Measurements from ENCODE around the gene TFR2. TPM values are rescaled to one million over a fixed set of nuclear protein-coding genes. Genes with fewer than 3 reads are reported as not detected.

Gene TFR2
- total RNA-seq (under 1 TPM in 4 of 9 donors, not detected in 5; 0.15 to 0.59 (median 0.45) TPM), polyA plus RNA-seq (under 1 TPM; 0.08 to 0.37 TPM)
- long read RNA-seq, donor 1: 0 reads
- long read RNA-seq, donor 2: 0 reads
- long read RNA-seq, donor 3: 0 reads

- Histone ChIP-seq H3K27me3 (peaks cover 0 to 43% (median 7%) of the 10 kb centered on the region in 9 donors), H3K9me3 (no peaks in the 10 kb centered on the region), H3K27ac (no peak within 1 kb of the TSS), H3K36me3 (no peaks in the 10 kb centered on the region), H3K4me1 (no peaks in the 10 kb centered on the region), H3K4me3 (no peak within 1 kb of the TSS)
- intact Hi-C loops (cut with DNase I): loop anchor here in 1 of 10 donors (5.0 kb wide), 1 partner anchor 411 kb away; no protein-coding TSS in a partner anchor
- DNase-seq (no peak), ATAC-seq (no peak)
- TF ChIP-seq, protein P1, sequence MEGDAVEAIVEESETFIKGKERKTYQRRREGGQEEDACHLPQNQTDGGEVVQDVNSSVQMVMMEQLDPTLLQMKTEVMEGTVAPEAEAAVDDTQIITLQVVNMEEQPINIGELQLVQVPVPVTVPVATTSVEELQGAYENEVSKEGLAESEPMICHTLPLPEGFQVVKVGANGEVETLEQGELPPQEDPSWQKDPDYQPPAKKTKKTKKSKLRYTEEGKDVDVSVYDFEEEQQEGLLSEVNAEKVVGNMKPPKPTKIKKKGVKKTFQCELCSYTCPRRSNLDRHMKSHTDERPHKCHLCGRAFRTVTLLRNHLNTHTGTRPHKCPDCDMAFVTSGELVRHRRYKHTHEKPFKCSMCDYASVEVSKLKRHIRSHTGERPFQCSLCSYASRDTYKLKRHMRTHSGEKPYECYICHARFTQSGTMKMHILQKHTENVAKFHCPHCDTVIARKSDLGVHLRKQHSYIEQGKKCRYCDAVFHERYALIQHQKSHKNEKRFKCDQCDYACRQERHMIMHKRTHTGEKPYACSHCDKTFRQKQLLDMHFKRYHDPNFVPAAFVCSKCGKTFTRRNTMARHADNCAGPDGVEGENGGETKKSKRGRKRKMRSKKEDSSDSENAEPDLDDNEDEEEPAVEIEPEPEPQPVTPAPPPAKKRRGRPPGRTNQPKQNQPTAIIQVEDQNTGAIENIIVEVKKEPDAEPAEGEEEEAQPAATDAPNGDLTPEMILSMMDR (IDR thresholded peaks at IDR 0.05): no peak
- TF ChIP-seq POLR2A (IDR thresholded peaks at IDR 0.05): no peak
- 44 to 50% (median 46%) methylated on average over 10 of the region's 10 CpGs for WGBS, 4 donors
Measured at GRCh38 chr7:100641463-100641859, at the start of gene TFR2. Gene TFR2 (minus strand): TSS chr7:100641552. CDS start chr7:100641509, 43 bp downstream.

DNA sequence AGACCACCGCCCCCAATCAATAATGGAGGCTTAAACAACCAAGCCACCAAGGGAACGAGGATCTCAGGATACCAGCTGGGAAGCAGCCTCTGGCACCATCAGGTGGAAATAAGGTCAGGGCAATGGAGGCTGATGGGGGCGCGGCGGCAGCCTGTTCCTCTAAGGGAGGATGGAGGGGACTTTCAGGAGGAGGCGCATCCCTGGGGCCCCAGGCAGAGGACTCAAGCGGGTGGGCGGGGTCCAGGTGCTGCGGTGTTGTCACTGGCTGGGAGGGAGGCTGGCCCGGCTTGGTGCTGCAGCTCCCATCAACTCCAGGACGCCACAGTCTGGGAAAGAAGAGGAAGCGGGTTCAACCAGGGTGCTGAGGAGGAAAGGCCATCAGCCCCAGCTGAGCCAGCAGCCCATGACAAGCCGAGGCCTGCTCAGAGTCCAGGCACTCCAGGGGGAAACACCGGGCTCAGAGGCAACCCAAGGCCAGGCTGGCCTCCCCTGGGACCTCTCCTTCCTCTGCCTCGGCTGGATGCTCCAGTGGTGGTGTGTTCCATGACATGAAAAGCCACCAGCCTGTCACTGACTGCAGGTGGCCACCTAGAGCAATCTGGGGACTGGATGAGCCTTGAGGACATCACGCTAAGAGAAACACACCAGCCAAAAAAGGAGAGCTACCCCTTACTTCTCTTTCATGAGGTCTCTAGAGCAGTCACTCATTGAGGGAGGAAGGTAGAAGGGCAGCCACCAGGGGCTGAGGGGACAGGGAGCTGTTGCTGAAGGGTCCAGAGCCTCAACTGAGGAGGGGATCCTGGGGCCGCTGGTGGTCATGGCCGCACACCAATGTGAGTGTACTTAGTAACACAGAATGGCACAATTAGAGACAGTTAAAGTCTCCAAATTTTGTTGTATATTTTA, 48.1 kb upstream of the TFR2 start:
- Histone ChIP-seq H3K27me3 (no peaks in the 10 kb centered on the region), H3K36me3 (peaks cover 0 to 50% (median 43%) of the 10 kb centered on the region in 9 donors), H3K4me3 (no peak overlapping the region), H3K9me3 (no peaks in the 10 kb centered on the region), H3K27ac (peak overlapping the region in 2 of 12 donors; percentile 7 to 38), H3K4me1 (peaks cover 5 to 61% (median 44%) of the 10 kb centered on the region in 12 donors)
- intact Hi-C loops (cut with DNase I): loop anchor here (2.0 to 10.0 kb wide), 13 partner anchors 67 to 225 kb away; partner anchors contain the start of genes MOSPD3 (in 3 of the 10), SPACDR (in 2 of the 10), TSC22D4 (in 2 of the 10) and FBXO24 (in 1 of the 10)
- ATAC-seq: no peak
- TF ChIP-seq POLR2A (IDR thresholded peaks at IDR 0.05): no peak
- TF ChIP-seq, protein P1 (IDR thresholded peaks at IDR 0.05): no peak
- DNase-seq: peak in 1 of 5 donors; percentile 54
- 80 to 84% (median 82%) methylated on average over 14 to 18 of the region's 18 CpGs for WGBS, 4 donors

DNA sequence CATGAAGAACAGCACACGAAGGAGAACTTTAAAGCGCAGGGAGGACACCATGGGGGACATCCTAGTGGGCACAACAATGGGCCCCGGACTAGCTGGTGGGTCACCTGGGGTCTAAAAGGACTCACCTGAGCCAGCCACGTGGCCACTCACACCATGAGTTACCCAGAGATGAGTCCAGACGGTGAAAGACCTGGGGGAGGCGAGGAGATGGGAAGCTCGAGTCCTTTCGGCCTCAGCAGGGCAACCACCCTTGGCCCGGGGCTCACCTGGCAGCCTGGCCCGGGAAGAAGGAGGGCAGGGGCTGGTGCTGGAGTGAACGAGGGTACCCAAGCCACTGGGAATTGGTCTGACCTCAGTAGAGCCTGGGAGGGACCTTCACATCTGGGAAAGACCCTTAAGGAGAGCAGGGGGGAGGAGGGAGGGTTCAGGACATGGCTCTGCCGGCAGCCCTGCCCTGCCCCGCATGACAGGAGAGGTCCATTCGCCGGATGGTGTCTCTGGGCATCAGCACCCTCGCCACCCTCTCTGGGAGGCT, 47.0 kb upstream of the TFR2 start:
- WGBS, 4 donors: 80 to 89% (median 84%) methylated on average over 13 to 16 of the region's 16 CpGs
- DNase-seq (no peak), ATAC-seq (no peak)
- Histone ChIP-seq H3K36me3 (peaks cover 0 to 61% (median 54%) of the 10 kb centered on the region in 9 donors), H3K27ac (peak overlapping the region in 1 of 12 donors; percentile 7), H3K9me3 (no peaks in the 10 kb centered on the region), H3K4me3 (no peak overlapping the region), H3K4me1 (peaks cover 5 to 57% (median 44%) of the 10 kb centered on the region in 12 donors), H3K27me3 (no peaks in the 10 kb centered on the region)
- intact Hi-C loops (cut with DNase I): loop anchor here in 2 of 10 donors (5.0 kb wide), 2 partner anchors 66 to 126 kb away; no protein-coding TSS in a partner anchor
- TF ChIP-seq, protein P1 (IDR thresholded peaks at IDR 0.05): no peak
- no peak for TF ChIP-seq POLR2A (IDR thresholded peaks at IDR 0.05)

All from heart left ventricle (tissue), 16 donors.